IPS-18c (cell line): ENCODE data around the gene HOXD13.

Experiments used
- H3K4me3 ChIP-seq: 2 replicates; pipeline ENCODE4 v1.7.0; 2013; ENCODE audit warnings: low read depth, mild to moderate bottlenecking, low read length, moderate library complexity; ENCODE audit not compliant: insufficient read depth
- H3K9me3 ChIP-seq: one replicate; pipeline ENCODE4 v1.6.1; 2013; ENCODE audit warnings: mild to moderate bottlenecking, low read length, moderate library complexity; ENCODE audit not compliant: control insufficient read depth, insufficient read depth

HOXD13 gene

GRCh38 chr2:176110415-176111308 is 18.1 kb downstream of the HOXD13 start:
- Histone ChIP-seq H3K9me3 (no peaks in the 10 kb centered on the region), H3K4me3 (no peak overlapping the region)

GRCh38 chr2:176111309-176111663 is 18.8 kb downstream of the HOXD13 start:
- H3K4me3 ChIP-seq: no peak overlapping the region
- H3K9me3 ChIP-seq: no peaks in the 10 kb centered on the region

GRCh38 chr2:176111846-176112374 is 19.4 kb downstream of the HOXD13 start:
- H3K4me3 ChIP-seq: no peak overlapping the region
- no peaks in the 10 kb centered on the region for H3K9me3 ChIP-seq

GRCh38 chr2:176112375-176113302 is 20.1 kb downstream of the HOXD13 start:
- Histone ChIP-seq H3K4me3 (no peak overlapping the region), H3K9me3 (no peaks in the 10 kb centered on the region)

GRCh38 chr2:176114120-176114929 is 21.8 kb downstream of the HOXD13 start:
- H3K9me3 ChIP-seq: no peaks in the 10 kb centered on the region
- no peak overlapping the region for H3K4me3 ChIP-seq

GRCh38 chr2:176114930-176115625 is 22.6 kb downstream of the HOXD13 start:
- H3K4me3 ChIP-seq: no peak overlapping the region
- no peaks in the 10 kb centered on the region for H3K9me3 ChIP-seq

GRCh38 chr2:176115883-176116813 is 23.6 kb downstream of the HOXD13 start, which contains the start of gene HOXD10:
Gene HOXD10, plus strand, starts transcription at chr2:176116778. Its CDS starts 56 bp downstream, at chr2:176116834.
- peak within 1 kb of the TSS; percentile 29; the same call in 1 of the 2 replicates for H3K4me3 ChIP-seq

GRCh38 chr2:176117162-176117822 is 24.8 kb downstream of the HOXD13 start:
- Histone ChIP-seq H3K9me3 (no peaks in the 10 kb centered on the region), H3K4me3 (no peak overlapping the region)

More at GRCh38 chr2:176115883-176116813, 23.6 kb downstream of the HOXD13 start, which contains the start of gene HOXD10:
- H3K9me3 ChIP-seq: no peaks in the 10 kb centered on the region

- Histone ChIP-seq H3K9me3 (no peaks in the 10 kb centered on the region), H3K4me3 (no peak overlapping the region)
Observed at GRCh38 chr2:176117823-176118371, 25.4 kb downstream of the HOXD13 start.

GRCh38 chr2:176118601-176119339 is 26.2 kb downstream of the HOXD13 start:
- Histone ChIP-seq H3K9me3 (no peaks in the 10 kb centered on the region), H3K4me3 (no peak overlapping the region)

GRCh38 chr2:176120364-176121189 is 28.1 kb downstream of the HOXD13 start:
- no peaks in the 10 kb centered on the region for H3K9me3 ChIP-seq
- no peak overlapping the region for H3K4me3 ChIP-seq

- H3K9me3 ChIP-seq: no peaks in the 10 kb centered on the region
- H3K4me3 ChIP-seq: no peak overlapping the region
Observed at GRCh38 chr2:176121190-176122051, 28.9 kb downstream of the HOXD13 start.
